GM19043 (cell line): Measurements from ENCODE around the gene FAM50B.
A peak's percentile ranks its signal among the peaks of the same experiment; 100 is the strongest.

Experiments
- ATAC-seq: cut with Tn5 transposase; IDR thresholded peaks from one replicate; pipeline ENCODE4 v1.9.1; 2021; ENCODE audit warnings: low read depth; ENCODE audit not compliant: unreplicated experiment

Gene FAM50B, protein sequence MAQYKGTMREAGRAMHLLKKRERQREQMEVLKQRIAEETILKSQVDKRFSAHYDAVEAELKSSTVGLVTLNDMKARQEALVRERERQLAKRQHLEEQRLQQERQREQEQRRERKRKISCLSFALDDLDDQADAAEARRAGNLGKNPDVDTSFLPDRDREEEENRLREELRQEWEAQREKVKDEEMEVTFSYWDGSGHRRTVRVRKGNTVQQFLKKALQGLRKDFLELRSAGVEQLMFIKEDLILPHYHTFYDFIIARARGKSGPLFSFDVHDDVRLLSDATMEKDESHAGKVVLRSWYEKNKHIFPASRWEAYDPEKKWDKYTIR

DNA sequence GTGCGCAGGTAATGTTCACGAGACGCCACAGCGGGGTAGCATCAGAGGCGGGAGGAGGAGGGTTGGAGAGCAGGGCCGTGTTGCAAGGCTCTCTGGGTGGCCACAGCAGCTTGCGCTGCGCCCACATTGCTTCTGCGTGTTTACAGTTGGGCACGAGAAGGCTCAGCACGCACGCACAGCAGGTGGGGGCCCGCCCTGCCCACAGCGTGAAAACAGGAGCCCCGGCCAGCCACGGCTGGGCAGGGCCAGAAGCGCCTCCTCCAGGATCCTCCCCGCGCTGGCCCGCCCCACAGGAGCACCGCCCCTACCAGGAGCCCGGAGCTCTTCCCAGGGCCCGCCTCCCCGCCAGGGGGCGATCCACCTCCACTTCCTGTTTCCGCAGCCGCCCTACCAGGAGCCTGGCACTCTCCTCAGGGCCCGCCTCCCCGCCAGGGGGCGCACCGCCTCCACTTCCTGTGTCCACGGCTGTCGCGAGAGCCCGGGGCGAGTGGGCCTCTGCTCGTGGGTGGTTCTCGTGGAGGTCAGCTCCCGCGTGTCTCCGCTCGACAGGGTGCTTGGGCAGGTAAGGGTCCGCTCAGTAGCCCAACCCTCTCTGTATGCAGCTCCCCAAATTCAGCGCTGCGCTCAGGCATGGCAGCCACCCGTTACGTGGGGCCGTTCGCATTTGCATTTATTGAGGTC is at the start of gene FAM50B:
Gene FAM50B (plus strand): TSS at position 449 of the 681 bp plus-strand sequence. CDS start 439 bp downstream, outside the sequence.
- peak; percentile 93 for ATAC-seq

DNA sequence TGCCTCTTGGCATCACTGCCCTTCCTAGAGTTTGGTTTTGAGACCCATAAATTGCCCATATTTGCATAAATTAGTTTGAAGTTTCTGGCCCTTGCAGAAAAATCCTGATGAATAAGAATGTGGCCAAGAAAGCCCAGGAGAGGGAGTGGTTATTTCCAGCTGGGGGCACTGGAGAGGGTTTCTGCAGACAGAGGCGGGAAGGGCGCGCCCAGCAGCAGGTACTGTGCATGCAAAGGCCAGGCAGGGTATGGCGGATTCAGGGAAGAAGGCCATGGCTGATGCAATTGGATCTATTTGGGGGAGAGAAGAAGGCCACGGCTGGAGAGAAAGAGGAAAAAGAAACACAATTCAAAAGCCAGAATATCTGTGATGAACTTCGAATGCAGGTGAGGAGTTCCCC is 49.5 kb upstream of the FAM50B start:
- ATAC-seq, result no peak

DNA sequence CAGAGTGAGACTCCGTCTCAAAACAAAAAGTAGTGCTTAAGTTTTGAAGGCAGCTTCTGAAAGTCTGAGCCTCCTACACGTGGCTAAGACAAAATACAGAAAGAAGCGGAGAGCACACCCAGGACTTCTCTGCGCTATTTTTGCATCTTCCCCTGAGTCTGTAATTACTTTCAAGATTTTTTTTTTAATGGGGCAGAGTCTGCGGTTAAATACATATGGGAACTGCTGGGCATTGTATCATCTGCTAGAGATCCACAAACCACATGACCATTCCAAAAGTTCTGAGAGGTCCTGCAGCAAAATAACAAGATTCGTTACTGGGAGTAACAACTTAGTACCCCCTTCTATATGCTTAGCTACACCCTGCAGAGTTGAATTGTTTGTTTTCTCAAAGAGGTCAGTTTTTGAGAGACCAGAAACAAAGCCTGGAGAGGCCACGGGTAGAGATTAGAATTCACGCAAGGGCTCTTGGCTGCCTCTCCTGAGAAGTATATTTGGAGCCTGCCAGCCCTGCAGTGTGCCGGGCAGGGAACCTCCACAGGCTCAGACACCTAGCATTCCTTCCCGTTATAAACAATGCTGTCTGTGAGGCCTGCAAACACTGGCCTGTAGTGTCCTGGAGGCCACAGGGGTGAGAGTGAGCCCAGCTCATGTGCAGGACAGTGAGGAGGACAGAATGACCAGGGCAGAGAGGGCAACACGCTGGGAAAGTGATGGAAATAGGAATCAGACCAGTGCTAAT is 48.2 kb upstream of the FAM50B start:
- ATAC-seq, result no peak

DNA sequence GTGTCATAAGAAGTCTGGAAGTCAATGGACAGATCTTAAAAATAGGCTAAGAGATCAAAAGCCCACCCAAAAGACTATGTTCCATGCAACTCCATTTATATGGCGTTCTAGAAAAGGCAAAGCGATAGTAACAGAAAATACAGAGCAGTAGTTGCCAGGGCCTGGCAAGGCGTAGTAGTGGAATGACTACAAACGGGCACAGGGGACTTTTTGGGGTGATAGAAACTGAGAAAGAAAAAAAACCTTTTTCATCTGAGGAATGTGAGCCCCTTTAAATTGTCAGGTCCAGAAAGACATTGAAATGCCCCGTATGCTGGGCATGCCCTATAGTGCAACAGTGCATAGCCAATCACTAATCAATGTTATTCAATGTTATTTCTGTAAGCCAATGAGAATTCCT is 47.2 kb upstream of the FAM50B start:
- ATAC-seq, result no peak

- ATAC-seq, result no peak
Measured at GRCh38 chr6:3803627-3804468, 45.3 kb upstream of the FAM50B start.

DNA sequence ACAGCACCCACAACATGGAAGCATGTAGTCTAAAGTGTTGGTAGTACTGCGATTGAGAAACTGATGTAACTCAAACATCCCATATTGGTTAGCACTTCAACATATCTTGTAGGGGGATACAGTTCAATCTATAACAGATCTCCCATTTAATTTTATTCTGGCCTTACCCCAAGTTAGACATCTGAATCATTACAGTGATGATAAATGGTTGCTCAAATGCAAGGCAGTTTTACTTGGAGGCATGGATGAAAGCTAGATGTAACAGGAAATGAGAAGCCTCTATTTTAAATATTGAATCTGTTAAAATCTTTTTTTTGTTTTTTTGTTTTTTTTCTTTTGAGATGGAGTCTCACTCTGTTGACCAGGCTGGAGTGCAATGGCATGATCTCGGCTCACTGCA is 44.2 kb upstream of the FAM50B start:
- no peak for ATAC-seq

DNA sequence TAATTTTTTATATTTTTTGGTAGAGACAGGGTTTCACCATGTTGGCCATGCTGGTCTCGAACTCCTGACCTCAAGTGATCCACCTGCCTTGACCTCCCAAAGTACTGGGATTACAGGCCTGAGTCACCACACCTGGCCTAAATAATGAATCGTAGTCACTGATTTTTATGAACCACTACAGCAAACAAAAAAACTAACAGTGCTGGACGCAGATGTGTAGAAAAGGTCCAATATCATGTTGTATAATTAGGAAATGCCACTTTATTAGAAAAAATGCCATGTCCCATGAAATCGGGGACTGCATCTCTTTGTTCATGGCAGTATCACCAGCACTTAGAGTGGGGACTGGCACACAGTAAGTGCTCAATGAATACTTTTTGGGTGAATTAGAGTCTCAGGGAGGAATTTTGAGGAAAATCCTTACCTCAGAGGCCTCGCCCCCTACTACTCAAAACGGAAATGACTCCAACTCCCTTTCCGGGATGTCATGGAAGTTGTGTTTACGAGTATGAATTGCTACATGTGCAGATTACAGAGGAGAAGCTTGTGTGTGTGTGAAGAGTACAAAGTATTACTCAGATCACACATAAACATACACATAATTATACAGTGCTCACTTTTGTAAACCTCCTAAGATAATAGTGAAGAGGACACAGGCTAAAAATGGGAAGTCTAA is 43.6 kb upstream of the FAM50B start:
- no peak for ATAC-seq

DNA sequence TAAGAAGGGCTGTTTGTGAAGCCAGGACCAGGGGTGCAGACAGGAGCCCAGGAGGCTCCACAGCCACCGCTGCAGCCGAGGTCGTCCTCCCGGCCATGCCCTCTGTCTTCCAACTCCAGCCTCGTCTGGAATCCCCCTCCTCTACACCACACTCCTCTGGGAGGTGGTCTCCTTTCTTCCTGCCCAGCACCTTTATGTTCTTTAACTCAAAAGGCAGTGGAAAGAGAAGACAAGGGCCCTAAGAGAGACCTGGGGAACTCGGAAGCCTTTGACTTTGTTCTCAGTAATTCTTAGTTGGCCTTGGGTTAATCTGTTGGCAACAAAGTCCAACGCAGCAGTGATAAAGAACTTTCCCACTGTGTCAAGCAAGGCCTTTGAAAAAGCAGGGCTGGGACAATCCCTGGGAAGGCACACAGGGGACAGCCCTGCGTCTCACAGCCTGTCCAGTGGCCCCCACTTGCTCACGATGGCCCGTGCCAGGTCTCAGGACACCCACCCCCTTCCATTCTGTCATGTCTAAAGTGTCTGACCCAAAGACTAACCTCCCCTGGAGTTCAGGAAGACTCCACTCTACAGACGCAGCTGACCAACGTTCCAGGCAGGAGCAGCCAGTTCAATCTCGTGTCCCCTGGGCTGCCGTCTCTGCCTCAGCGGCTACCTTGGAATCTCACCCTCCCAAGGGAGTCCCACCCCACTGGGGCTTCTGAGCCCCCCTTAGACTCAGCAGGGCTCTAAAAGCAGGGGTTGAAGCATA is 42.8 kb upstream of the FAM50B start:
- ATAC-seq, result no peak

- no peak for ATAC-seq
Measured at GRCh38 chr6:3808199-3808598, 41.0 kb upstream of the FAM50B start.

DNA sequence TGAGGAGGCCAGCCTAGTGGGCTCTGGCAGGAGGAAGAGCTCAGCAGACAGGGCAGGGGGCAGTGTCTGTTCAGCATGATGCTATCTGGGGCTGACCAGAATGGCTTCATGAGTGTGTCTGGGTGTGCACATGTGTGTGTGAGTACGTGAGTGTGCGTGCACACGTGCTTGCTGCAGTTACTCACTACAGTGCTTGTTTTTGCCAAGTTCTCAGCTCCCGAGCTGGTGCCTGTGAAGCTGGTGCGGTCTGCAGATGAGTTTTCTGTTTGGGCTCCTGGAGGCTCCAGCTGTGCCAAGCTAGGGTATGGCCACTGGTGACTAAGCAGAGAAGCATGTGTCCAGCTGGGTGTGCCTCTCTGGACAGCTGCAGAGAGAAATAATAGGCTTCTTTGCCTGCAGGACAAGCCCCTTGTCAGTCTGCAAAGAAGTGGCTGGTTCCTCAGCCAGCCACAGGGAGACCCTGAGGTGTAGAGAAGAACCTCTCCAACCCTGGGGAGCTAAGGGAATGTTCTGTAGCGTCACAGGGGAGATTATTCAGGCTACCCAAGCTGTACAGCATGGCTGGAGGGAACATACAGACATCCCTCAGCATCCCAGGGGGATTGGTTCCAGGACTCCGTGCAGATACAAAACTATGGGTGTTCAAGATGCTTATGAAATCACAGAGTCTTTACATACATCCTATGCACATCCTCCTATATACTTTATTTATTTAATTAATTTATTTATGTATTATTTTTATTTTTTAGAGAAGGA is 40.2 kb upstream of the FAM50B start:
- ATAC-seq, result no peak

DNA sequence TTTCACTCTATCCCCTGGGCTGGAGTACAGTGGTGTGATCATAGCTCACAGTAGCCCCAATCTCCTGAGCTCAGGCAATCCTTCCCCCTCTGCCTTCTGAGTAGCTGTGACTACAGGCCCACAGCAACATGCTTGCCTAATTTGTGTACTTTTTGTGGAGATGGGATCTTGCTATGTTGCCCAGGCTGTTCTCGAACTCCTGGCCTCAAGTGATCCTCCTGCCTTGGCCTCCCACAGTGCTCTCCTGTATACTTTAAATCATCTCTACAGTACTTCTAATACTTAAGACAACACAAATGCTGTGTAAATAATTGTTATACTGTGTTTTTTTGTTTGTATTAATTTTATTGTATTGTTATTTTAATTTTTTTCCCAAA is 39.7 kb upstream of the FAM50B start:
- ATAC-seq, result no peak

DNA sequence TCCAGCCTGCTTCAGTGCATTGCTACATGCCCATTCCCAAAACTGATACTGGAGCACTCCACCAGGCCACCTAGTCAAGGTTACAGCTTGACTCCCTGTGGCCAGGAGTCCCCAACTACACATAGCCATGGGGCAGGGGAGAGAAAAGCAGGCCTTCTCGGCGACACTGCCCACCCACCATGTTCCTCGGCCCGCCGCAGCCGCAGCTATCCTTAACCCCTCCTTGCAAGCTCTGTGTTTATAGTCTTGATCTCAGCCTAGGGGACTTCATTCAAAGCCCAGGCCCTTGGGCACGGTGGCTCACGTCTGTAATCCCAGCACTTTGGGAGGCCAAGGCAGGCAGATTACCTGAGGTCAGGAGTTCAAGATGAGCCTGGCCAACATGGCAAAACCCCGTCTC is 39.2 kb upstream of the FAM50B start:
- ATAC-seq, result no peak

GRCh38 chr6:3811191-3811590 is 38.0 kb upstream of the FAM50B start:
- no peak for ATAC-seq

- ATAC-seq, result no peak
Measured at GRCh38 chr6:3812596-3812995, 36.6 kb upstream of the FAM50B start.

DNA sequence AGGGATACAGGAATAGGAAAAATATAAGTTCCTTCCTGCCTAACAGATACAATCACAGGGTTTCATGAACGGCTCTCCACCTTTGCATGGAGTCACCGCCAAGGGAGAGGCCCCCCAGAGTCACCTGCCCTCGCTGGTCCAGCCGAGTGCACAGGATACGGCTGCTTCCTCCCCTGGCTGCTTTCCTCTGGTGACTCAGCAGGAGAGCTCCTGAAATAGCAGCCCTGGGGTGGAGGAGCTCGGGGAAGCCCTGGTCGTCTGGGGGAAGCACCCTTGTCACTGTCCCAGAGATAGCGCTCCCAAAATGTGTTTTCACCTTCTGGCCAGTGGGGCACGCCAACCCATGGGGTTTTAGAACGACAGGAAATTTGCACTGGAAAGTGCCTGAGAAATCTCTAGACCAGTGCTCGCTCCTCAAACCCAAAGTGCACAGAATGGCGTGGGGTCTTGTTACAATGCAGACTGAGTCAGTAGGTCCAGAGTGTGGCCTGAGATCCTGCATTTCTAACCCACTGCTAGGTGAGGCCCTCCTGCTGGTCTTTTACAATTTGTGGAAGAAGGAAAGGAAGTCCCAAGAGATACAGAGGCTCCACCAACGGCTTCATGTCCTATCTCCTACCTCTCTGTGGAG is 35.9 kb upstream of the FAM50B start:
- ATAC-seq, result peak; percentile 55

DNA sequence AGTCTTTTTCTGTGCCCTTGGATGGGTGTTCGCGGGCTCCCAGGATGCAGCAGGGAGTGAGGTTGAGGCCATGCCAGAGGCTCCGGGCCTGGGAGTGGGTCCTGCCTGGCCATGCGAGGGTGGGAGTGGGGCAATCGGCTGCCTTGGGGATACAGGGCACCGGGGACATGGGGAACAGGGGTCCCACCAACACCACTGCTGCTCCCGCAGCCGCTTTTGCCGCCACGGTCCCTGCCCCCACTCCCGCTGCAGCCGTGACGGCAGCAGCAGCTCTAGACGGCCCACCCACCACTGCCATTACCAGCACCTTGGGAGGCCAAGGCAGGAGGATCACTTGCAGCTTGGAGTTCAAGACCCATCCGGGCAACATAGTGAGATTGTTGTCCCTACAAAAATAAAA is 35.3 kb upstream of the FAM50B start:
- ATAC-seq, result no peak

- ATAC-seq, result no peak
Measured at GRCh38 chr6:3814539-3814938, 34.6 kb upstream of the FAM50B start.

GRCh38 chr6:3816251-3816650 is 32.9 kb upstream of the FAM50B start:
- no peak for ATAC-seq
